HepG2 (cell line): ENCODE data around the gene MYL4. TPM values are rescaled to one million over a fixed set of nuclear protein-coding genes. Genes with fewer than 3 reads are reported as not detected.

Experiments
- ATAC-seq: fragments of 200-7000 bp; cut with Tn5 transposase; 3 replicates; pipeline ENCODE4 v1.9.1; 2020; ENCODE audit warnings: mild to moderate bottlenecking, moderate library complexity
- BruUV-seq: library from RNA; stranded (reverse); fragments of 400-500 nt; replicated peaks from 2 replicates; lab custom pipeline; 2021; lab: Mats Ljungman, UMichigan
- CTCF ChIA-PET: fragments of 300-600 bp; formaldehyde crosslinking; extraction: SDS; loops from one replicate; lab custom pipeline; 2021; ENCODE audit warnings: low total read pairs, inconsistent platforms, low intra/inter-chr PET ratio; lab: Yijun Ruan, JAX
- POLR2A ChIA-PET: fragments of 350-600 bp; sonication (Branson Sonifier 250); formaldehyde crosslinking; loops from one replicate; lab custom pipeline; 2020; ENCODE audit warnings: antibody characterized with exemption, inconsistent platforms; lab: Yijun Ruan, JAX
- DNase-seq: peaks from one replicate; pipeline ENCODE4 v3.0.0-alpha.2; 2015; ENCODE audit warnings: low spot score
- FAIRE-seq: peaks from 3 replicates; lab custom pipeline; 2011; peaks lifted over from hg19 to GRCh38; lab: Jason Lieb, UNC
- H2AFZ ChIP-seq: one replicate; pipeline ENCODE4 v1.6.1; 2011; ENCODE audit warnings: low read length, inconsistent platforms
- H3K27ac ChIP-seq: fragments of 300-600 bp; 3 replicates; pipeline ENCODE4 v1.8.0; 2011; ENCODE audit warnings: mixed run types, mild to moderate bottlenecking, mixed read lengths, low read length, inconsistent platforms; ENCODE audit not compliant: insufficient read depth; ENCODE audit errors: extremely low read length
- H3K27me3 ChIP-seq, 2 experiments: fragments of 200-600 bp in 1 of 2; 2 replicates in 1 of 2; 3 replicates in 1 of 2; pipeline versions ENCODE4 v1.6.0 to v1.8.0; 2011; ENCODE audit warnings: low read length in 2 of 2, mild to moderate bottlenecking in 2 of 2, moderate library complexity in 2 of 2, inconsistent platforms in 1 of 2; ENCODE audit not compliant: insufficient read depth in 2 of 2, control insufficient read depth in 1 of 2
- H3K36me3 ChIP-seq, 2 experiments: fragments of 200-600 bp in 1 of 2; replicated peaks in 1 of 2; 2 replicates in 1 of 2; 3 replicates in 1 of 2; pipeline versions ENCODE4 v1.5.1 to v1.8.0; 2011; ENCODE audit warnings: low read length in 2 of 2, inconsistent platforms in 1 of 2; ENCODE audit not compliant: insufficient read depth in 2 of 2, control insufficient read depth in 1 of 2
- H3K4me1 ChIP-seq: 2 replicates; pipeline ENCODE4 v1.5.1; 2012; ENCODE audit warnings: low read length, inconsistent platforms; ENCODE audit not compliant: insufficient read depth
- H3K4me2 ChIP-seq: 2 replicates; pipeline ENCODE4 v1.6.0; 2011; ENCODE audit warnings: low read depth, low read length, inconsistent platforms
- H3K4me3 ChIP-seq, 3 experiments: fragments of 200-600 bp in 1 of 3; sonication (generic), shearing (Covaris generic) in 1 of 3; replicated peaks in 1 of 3; 2 replicates each; pipeline ENCODE4 v1.5.1; 2011 to 2016; ENCODE audit warnings: low read length in 3 of 3, inconsistent platforms in 2 of 3, low read depth in 2 of 3, mild to moderate bottlenecking in 2 of 3, control low read depth in 1 of 3, mixed read lengths in 1 of 3; ENCODE audit not compliant: insufficient read depth in 1 of 3
- H3K79me2 ChIP-seq: one replicate; pipeline ENCODE4 v1.6.1; 2011; ENCODE audit warnings: low read length, inconsistent platforms; ENCODE audit not compliant: insufficient read depth
- H3K9ac ChIP-seq: 2 replicates; pipeline ENCODE4 v1.6.0; 2011; ENCODE audit warnings: mild to moderate bottlenecking, low read depth, low read length, inconsistent platforms; ENCODE audit not compliant: insufficient read depth
- H3K9me3 ChIP-seq: 2 replicates; pipeline ENCODE4 v1.5.1; 2012; ENCODE audit warnings: mild to moderate bottlenecking, low read length
- H4K20me1 ChIP-seq: 2 replicates; pipeline ENCODE4 v1.6.0; 2011; ENCODE audit warnings: inconsistent platforms, mild to moderate bottlenecking, low read length, moderate library complexity; ENCODE audit not compliant: insufficient read depth
- CENPX ChIP-seq: sonication (generic); formaldehyde crosslinking; IDR thresholded peaks from 2 replicates; pipeline ENCODE4 v1.9.0; 2021; ENCODE audit warnings: mild to moderate bottlenecking, missing genetic modification reagents, moderate library complexity
- FOXM1 ChIP-seq: sonication (generic); formaldehyde crosslinking; IDR thresholded peaks from 2 replicates; pipeline ENCODE4 v1.5.0; 2020; ENCODE audit warnings: missing genetic modification reagents
- IKZF5 ChIP-seq: IDR thresholded peaks from 2 replicates; pipeline ENCODE4 v1.6.1; 2018; ENCODE audit warnings: missing genetic modification reagents, mild to moderate bottlenecking, missing compliant biosample characterization
- ZBTB34 ChIP-seq: sonication (generic); formaldehyde crosslinking; IDR thresholded peaks from 2 replicates; pipeline ENCODE4 v1.8.0; 2022; ENCODE audit warnings: mild to moderate bottlenecking, missing genetic modification reagents
- WGBS: methylation state at CpG from one replicate; pipeline ENCODE4 v1.1.6; 2017; ENCODE audit warnings: low lambda C conversion rate; 5-methylcytosine and 5-hydroxymethylcytosine counted together
- in situ Hi-C: cut with HindIII; loops from 2 replicates; pipeline ENCODE4 v1.10.0; 2017; ENCODE audit warnings: low pct_unique_long_range_greater_than_20kb; ENCODE audit not compliant: extremely low pct_ligation_motif_present
- intact Hi-C: fragments of 100-400 bp; cut with micrococcal nuclease; formaldehyde crosslinking; loops from one replicate; pipeline ENCODE4 v1.10.0; 2022; ENCODE audit not compliant: unreplicated experiment
- polyA plus RNA-seq, 8 experiments: library from polyadenylated mRNA; depleted of rRNA in 3 of 8; stranded (reverse) in 7 of 8; unstranded in 1 of 8; fragments of >200 nt; fragmentation: Illumina TruSeq in 4 of 8; extraction: Trizol in 4 of 8; gene quantifications; 2 replicates each; pipeline versions ENCODE4 v1.2.1 to v1.2.3, GENCODE V29; 2011 to 2016; ENCODE audit warnings: low read depth in 4 of 8, missing spikeins in 1 of 8, mixed read lengths in 1 of 8; ENCODE audit not compliant: insufficient read depth in 1 of 8
- total RNA-seq, 5 experiments: library from RNA; depleted of rRNA; stranded (reverse); fragments of >200 nt; fragmentation: Illumina TruSeq; extraction: Trizol; gene quantifications; 2 replicates each; pipeline ENCODE4 v1.2.3, GENCODE V29; 2016; ENCODE audit warnings: low read depth in 1 of 5
- TF ChIP-seq, protein P1 (sequence below): sonication (generic); IDR thresholded peaks from 2 replicates; pipeline ENCODE4 v1.6.1; 2016; ENCODE audit warnings: low read depth, borderline replicate concordance

MYL4 gene
- total and polyA plus RNA-seq, 2 of the 13 experiments (the other 11 are each of a cell fraction or from before 2014, with no cell fraction given) = not detected

DNA sequence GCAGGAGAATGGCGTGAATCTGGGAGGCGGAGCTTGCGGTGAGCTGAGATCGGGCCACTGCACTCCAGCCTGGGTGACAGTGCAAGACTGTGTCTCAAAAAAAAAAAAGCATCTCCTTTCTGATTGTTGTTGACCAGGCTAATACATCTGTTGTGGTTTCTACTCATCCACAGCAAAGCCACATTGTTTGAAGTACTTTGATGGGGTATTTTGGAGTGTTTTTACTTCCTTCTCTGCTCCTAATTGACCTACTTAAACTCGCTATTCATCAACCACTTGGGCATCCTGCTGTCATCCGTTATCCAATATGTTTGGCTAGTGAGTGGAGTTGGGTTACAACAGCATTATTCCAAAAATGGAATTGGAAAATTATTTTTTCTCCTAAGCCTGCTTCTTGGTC is 16.6 kb upstream of the MYL4 start:
- TF ChIP-seq CENPX (CRISPR knock-in tag) = no peak
- TF ChIP-seq IKZF5 = no peak
- TF ChIP-seq FOXM1 (CRISPR knock-in tag) = no peak
- no peak for TF ChIP-seq ZBTB34 (CRISPR knock-in tag)
- TF ChIP-seq, protein P1, sequence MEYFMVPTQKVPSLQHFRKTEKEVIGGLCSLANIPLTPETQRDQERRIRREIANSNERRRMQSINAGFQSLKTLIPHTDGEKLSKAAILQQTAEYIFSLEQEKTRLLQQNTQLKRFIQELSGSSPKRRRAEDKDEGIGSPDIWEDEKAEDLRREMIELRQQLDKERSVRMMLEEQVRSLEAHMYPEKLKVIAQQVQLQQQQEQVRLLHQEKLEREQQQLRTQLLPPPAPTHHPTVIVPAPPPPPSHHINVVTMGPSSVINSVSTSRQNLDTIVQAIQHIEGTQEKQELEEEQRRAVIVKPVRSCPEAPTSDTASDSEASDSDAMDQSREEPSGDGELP = no peak
- WGBS = 58% methylated on average over 6 of the region's 6 CpGs
- ATAC-seq = no peak
- FAIRE-seq = no peak
- H3K27ac ChIP-seq = no peak overlapping the region
- ChIA-PET POLR2A (no interaction called here), CTCF (no interaction called here)
- BruUV-seq = no TSS peak
- peaks cover 0 to 7% of the 10 kb centered on the region in 2 experiments; a peak in 1 of 5 replicates for H3K27me3 ChIP-seq
- intact Hi-C loops = no loop called here
- in situ Hi-C loops = no loop called here
- no peaks in the 10 kb centered on the region for H3K9me3 ChIP-seq
- H2AFZ ChIP-seq = peak overlapping the region; percentile 2
- no peak for DNase-seq
- peaks cover 14% of the 10 kb centered on the region for H3K79me2 ChIP-seq
- H3K4me1 ChIP-seq = peaks cover 29% of the 10 kb centered on the region
- no peak overlapping the region for H3K9ac ChIP-seq
- H3K36me3 ChIP-seq = no peaks in the 10 kb centered on the region
- peaks cover 5% of the 10 kb centered on the region; the same call in 1 of the 2 replicates for H4K20me1 ChIP-seq
- H3K4me3 ChIP-seq = no peak overlapping the region
- H3K4me2 ChIP-seq = no peak overlapping the region
